ENCODE measurements around the gene TTC3. TPM values are rescaled to one million over a fixed set of nuclear protein-coding genes. Genes with fewer than 3 reads are reported as not detected.

TTC3 gene
- total RNA-seq, 2 experiments from 2014 or later = 70.2 to 74.0 TPM

GRCh38 chr21:37041706-37042271 is 31.3 kb upstream of the TTC3 start:
- ChIA-PET CTCF (interaction anchor here (0.9 kb wide), 1 partner anchor 35 kb away, joined by 3 read pairs; the partner anchor contains the start of gene RIPPLY3), POLR2A (no interaction called here)
- no peaks in the 10 kb centered on the region for H3K27me3 Mint-ChIP-seq

DNA sequence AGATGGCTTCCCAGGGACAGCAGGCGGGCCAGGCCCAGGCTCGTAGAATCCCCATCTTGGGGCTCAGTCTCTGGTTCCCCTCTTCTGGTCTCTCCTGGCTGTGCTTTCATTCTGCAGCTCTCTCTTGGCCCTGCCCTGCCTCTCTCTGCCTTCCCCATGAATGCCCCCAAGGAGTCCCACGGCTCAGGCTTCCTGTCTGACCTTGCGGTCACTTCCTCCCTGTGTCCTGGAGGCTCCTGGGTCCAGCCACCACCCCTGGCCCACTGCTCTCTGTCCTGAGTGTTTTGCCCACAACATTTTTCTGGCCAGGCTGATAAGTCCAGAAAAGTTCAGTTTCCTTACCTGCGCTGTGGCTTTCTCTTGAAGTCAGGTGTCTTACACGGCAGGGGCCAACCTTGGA is 29.2 kb upstream of the TTC3 start:
- Mint-ChIP-seq H3K4me1 (ENCODE audit: low read depth) (peaks cover 12% of the 10 kb centered on the region), H3K9me3 (no peaks in the 10 kb centered on the region), H3K4me3 (no peak overlapping the region), H3K36me3 (ENCODE audit: low read depth) (no peaks in the 10 kb centered on the region), H3K27ac (no peak overlapping the region), H3K27me3 (no peaks in the 10 kb centered on the region)
- CTCF ChIA-PET = no interaction called here
- POLR2A ChIA-PET = interaction anchor here (0.6 kb wide), 1 partner anchor 32 kb away, joined by 3 read pairs; no protein-coding TSS in a partner anchor
- no peak for DNase-seq
- ATAC-seq = no peak
- intact Hi-C loops (cut with micrococcal nuclease) = no loop called here
- no peak for TF ChIP-seq CTCF (IDR thresholded peaks at IDR 0.05)

More at GRCh38 chr21:37041706-37042271, 31.3 kb upstream of the TTC3 start:
- DNase-seq (no peak), ATAC-seq (no peak)
- H3K36me3 Mint-ChIP-seq (ENCODE audit: low read depth) = no peaks in the 10 kb centered on the region
- intact Hi-C loops (cut with micrococcal nuclease) = no loop called here
- no peak overlapping the region for H3K4me3 Mint-ChIP-seq
- H3K27ac Mint-ChIP-seq = no peak overlapping the region
- H3K4me1 Mint-ChIP-seq (ENCODE audit: low read depth) = peaks cover 12% of the 10 kb centered on the region
- TF ChIP-seq CTCF (IDR thresholded peaks at IDR 0.05) = no peak
- H3K9me3 Mint-ChIP-seq = no peaks in the 10 kb centered on the region

DNA sequence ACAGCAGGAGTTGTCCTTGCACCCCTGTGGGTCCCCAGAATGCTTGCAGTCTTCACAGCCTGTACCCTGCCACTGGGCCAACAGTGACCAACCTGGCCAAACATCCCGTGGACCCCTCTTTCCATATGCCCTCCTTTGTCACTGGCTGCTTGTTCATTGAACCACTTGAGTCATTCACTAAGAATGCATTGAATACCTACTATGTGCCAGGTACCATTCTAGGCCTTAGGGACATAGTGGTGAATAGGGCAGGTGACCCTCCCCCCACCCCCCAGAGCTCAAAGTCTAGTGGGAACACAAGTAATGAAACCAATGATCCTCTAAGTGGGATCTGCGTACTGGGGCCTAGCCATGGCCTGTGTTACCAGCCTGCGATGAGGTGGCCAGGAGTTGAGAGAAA is 28.4 kb upstream of the TTC3 start:
- no peak for DNase-seq
- Mint-ChIP-seq H3K27ac (no peak overlapping the region), H3K9me3 (no peaks in the 10 kb centered on the region), H3K4me3 (no peak overlapping the region), H3K27me3 (no peaks in the 10 kb centered on the region), H3K4me1 (ENCODE audit: low read depth) (peaks cover 12% of the 10 kb centered on the region), H3K36me3 (ENCODE audit: low read depth) (no peaks in the 10 kb centered on the region)
- POLR2A ChIA-PET = no interaction called here
- no peak for TF ChIP-seq CTCF (IDR thresholded peaks at IDR 0.05)
- CTCF ChIA-PET = no interaction called here
- intact Hi-C loops (cut with micrococcal nuclease) = no loop called here
- no peak for ATAC-seq

- peaks cover 12% of the 10 kb centered on the region for H3K4me1 Mint-ChIP-seq (ENCODE audit: low read depth)
- no peak for TF ChIP-seq CTCF (IDR thresholded peaks at IDR 0.05)
- H3K27me3 Mint-ChIP-seq = peaks cover 1% of the 10 kb centered on the region
- ChIA-PET POLR2A (interaction anchor here (0.8 to 1.1 kb wide), 2 partner anchors 15 to 22 kb away, joined by 3 to 4 read pairs; no protein-coding TSS in a partner anchor), CTCF (no interaction called here)
- H3K9me3 Mint-ChIP-seq = no peaks in the 10 kb centered on the region
- ATAC-seq (peak; percentile 20), DNase-seq (peak; percentile 12)
- H3K27ac Mint-ChIP-seq = no peak overlapping the region
- intact Hi-C loops (cut with micrococcal nuclease) = no loop called here
- no peaks in the 10 kb centered on the region for H3K36me3 Mint-ChIP-seq (ENCODE audit: low read depth)
- no peak overlapping the region for H3K4me3 Mint-ChIP-seq
These were observed 27.9 kb upstream of the TTC3 start for GRCh38 chr21:37045149-37045548.

- Mint-ChIP-seq H3K27ac (no peak overlapping the region), H3K27me3 (peaks cover 1% of the 10 kb centered on the region), H3K4me1 (ENCODE audit: low read depth) (peaks cover 12% of the 10 kb centered on the region), H3K36me3 (ENCODE audit: low read depth) (no peaks in the 10 kb centered on the region), H3K9me3 (no peaks in the 10 kb centered on the region), H3K4me3 (no peak overlapping the region)
- POLR2A ChIA-PET = interaction anchor here (0.8 to 1.1 kb wide), 2 partner anchors 15 to 23 kb away, joined by 3 to 4 read pairs; no protein-coding TSS in a partner anchor
- intact Hi-C loops (cut with micrococcal nuclease) = no loop called here
- no peak for DNase-seq
- CTCF ChIA-PET = interaction anchor here (0.6 kb wide), 1 partner anchor 35 kb away, joined by 3 read pairs; no protein-coding TSS in a partner anchor
- no peak for TF ChIP-seq CTCF (IDR thresholded peaks at IDR 0.05)
- ATAC-seq = no peak
These were observed 27.5 kb upstream of the TTC3 start for GRCh38 chr21:37045556-37045955.
